HUES64 (cell line): ENCODE data around the gene CAPN8.

Experiments used
- H3K27ac ChIP-seq: 2 replicates; pipeline ENCODE4 v1.7.0; 2013; ENCODE audit warnings: low read depth, low read length, inconsistent platforms
- H3K27me3 ChIP-seq: 2 replicates; pipeline ENCODE4 v1.6.1; 2013; ENCODE audit warnings: mild to moderate bottlenecking, low read length; ENCODE audit not compliant: insufficient read depth
- H3K36me3 ChIP-seq: 2 replicates; pipeline ENCODE4 v1.6.1; 2013; ENCODE audit warnings: mild to moderate bottlenecking, low read length; ENCODE audit not compliant: insufficient read depth
- H3K4me1 ChIP-seq: 2 replicates; pipeline ENCODE4 v1.6.1; 2013; ENCODE audit warnings: mild to moderate bottlenecking, low read length, moderate library complexity; ENCODE audit not compliant: insufficient read depth
- H3K4me3 ChIP-seq: 2 replicates; pipeline ENCODE4 v1.5.1; 2013; ENCODE audit warnings: mild to moderate bottlenecking, low read length, moderate library complexity
- H3K9ac ChIP-seq: 2 replicates; pipeline ENCODE4 v1.6.1; 2013; ENCODE audit warnings: mild to moderate bottlenecking, low read depth, low read length
- H3K9me3 ChIP-seq: 2 replicates; pipeline ENCODE4 v1.6.1; 2013; ENCODE audit warnings: low read depth, low read length; ENCODE audit not compliant: insufficient read depth
- WGBS: fragments of 150-250, 120-280 bp; methylation state at CpG from one replicate; pipeline ENCODE4 v1.1.7; 2013; ENCODE audit warnings: missing lambda C conversion rate; 5-methylcytosine and 5-hydroxymethylcytosine counted together

Gene CAPN8

DNA sequence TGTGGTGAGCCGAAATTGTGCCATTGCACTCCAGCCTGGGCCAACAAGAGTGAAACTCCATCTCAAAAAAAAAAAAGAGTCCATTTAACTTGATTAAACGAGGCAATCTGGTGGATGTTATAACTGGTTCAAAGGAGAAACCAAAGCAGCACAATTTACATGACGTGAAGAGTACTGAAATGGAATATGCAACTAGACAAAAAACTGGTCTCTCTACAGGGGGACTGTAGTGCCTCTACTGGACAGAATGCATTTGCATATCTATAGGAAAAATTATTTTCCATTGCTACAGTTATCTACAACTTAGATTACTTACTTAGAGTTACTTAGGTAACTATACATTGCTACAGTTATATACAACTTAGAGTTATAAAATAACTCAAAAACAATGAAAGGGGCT lies 44.1 kb upstream of the CAPN8 start:
- Histone ChIP-seq H3K27ac (no peak overlapping the region), H3K36me3 (no peaks in the 10 kb centered on the region), H3K27me3 (peaks cover 31% of the 10 kb centered on the region), H3K9me3 (no peaks in the 10 kb centered on the region), H3K4me3 (no peak overlapping the region), H3K9ac (no peak overlapping the region), H3K4me1 (peaks cover 20% of the 10 kb centered on the region)
- WGBS: 88% methylated on average over 3 of the region's 3 CpGs

GRCh38 chr1:223708651-223709268 lies 43.3 kb upstream of the CAPN8 start:
- Histone ChIP-seq H3K27ac (no peak overlapping the region), H3K4me3 (no peak overlapping the region), H3K36me3 (no peaks in the 10 kb centered on the region), H3K9ac (no peak overlapping the region), H3K27me3 (peaks cover 24% of the 10 kb centered on the region), H3K9me3 (no peaks in the 10 kb centered on the region), H3K4me1 (peaks cover 18% of the 10 kb centered on the region)
- WGBS: 93% methylated on average over 3 of the region's 3 CpGs

DNA sequence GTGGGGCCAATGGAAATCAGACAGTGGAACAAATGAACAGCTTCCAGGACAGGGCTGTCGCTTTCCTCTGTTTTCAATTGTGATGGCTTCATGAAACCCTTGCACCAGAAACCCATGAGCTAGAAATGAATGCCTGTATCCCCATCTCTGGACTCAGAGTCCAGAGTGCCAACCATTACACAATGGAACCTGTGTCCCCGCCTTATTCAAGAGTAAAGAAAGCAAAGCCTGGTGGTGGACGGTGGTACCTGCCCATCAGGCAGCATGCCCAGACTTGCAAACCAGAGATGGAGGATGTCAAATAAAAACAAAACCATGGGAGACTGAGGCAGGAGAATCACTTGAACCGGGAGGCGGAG lies 42.5 kb upstream of the CAPN8 start:
- H3K9me3 ChIP-seq: no peaks in the 10 kb centered on the region
- no peak overlapping the region for H3K9ac ChIP-seq
- WGBS: 86% methylated on average over 5 of the region's 5 CpGs
- H3K27me3 ChIP-seq: peaks cover 17% of the 10 kb centered on the region
- peaks cover 14% of the 10 kb centered on the region; the same call in 1 of the 2 replicates for H3K4me1 ChIP-seq
- H3K27ac ChIP-seq: no peak overlapping the region
- H3K4me3 ChIP-seq: no peak overlapping the region
- no peaks in the 10 kb centered on the region for H3K36me3 ChIP-seq

DNA sequence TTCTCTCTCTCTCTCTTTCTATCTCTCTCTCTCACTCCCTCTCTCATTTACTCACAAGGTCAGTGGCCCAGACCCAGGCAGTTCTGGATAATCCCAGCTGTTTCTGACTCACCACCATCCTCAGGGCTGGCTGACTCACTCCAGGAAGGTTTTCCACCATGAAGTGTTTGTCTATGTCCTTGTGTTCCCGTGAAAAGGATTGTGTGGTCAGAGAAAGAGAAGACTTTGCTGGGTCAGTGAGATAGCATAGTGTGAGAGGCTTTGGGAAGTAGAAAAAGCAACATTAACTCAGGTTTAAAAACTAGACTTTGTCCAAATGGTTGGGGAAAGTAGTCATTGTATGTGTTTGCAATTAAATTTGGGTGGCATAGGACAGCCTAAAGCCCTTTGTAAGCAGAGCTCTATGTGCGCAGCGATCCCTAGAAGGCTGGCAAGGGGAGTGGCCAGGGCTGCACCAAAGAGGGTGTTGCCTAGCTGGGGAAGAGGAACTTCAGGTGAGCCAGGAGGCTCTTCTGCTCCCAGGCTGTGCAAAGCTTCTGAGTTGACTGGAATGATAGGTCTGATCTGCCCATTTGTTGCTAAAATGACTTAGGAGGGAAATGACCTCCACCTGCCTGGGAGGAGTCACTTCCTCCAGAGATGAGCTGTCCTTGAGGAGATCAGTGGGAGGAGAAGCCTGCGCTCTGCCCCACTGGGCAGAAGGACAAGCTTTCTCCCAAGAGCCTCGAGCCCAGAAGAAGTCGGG lies 41.9 kb upstream of the CAPN8 start:
- H3K9ac ChIP-seq: no peak overlapping the region; the same call in 1 of the 2 replicates
- no peaks in the 10 kb centered on the region for H3K36me3 ChIP-seq
- no peaks in the 10 kb centered on the region for H3K9me3 ChIP-seq
- H3K27me3 ChIP-seq: peaks cover 11% of the 10 kb centered on the region
- H3K27ac ChIP-seq: 0 out of 2 replicates have a peak overlapping the region, but pooled peaks have one; percentile 17
- peaks cover 20% of the 10 kb centered on the region; the same call in 1 of the 2 replicates for H3K4me1 ChIP-seq
- 64% methylated on average over 6 of the region's 6 CpGs for WGBS
- H3K4me3 ChIP-seq: no peak overlapping the region

DNA sequence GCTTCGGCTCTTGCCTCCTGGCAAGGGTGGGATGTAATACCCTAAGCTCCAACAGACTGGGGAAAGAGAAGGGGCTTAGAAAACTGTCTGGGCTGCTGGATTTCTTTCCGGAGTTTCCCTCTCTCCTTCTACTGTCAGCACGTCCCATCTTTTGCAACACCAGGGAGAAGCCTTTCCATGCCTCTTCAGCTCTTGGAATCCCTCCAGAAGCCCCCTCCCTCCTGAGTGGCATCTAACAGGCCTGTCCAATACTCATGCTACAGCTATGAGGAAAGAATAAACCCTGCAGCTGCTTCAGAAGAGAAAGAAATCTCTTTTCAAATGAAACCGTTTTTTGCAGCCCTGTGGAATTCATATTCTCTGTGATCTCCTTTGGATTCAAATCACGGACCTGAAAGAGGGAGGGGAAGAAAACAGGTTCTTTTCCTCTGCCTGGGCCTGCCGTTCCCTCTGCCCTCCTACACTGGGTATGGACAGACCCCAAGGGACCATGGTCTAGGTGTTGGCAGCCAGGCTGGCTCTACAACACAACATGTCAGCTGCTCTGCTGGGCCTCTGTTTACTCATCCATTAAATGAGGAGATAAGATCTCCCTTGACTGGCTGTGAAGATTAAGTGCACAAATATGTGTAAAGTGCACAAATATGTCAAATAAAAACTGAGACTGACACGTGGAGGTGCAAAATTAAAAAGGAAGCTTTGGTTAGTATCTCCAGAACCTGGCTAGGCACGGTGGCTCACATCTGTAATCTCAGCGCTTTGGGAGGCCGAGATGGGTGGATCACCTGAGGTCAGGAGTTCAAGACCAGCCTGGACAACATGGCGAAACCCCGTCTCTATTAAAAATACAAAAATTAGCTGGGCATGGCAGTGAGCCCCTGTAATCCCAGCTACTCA lies 40.8 kb upstream of the CAPN8 start:
- peaks cover 3% of the 10 kb centered on the region for H3K27me3 ChIP-seq
- no peak overlapping the region for H3K27ac ChIP-seq
- H3K36me3 ChIP-seq: no peaks in the 10 kb centered on the region
- 81% methylated on average over 12 of the region's 12 CpGs for WGBS
- no peaks in the 10 kb centered on the region for H3K9me3 ChIP-seq
- H3K9ac ChIP-seq: no peak overlapping the region
- peaks cover 22% of the 10 kb centered on the region for H3K4me1 ChIP-seq
- no peak overlapping the region for H3K4me3 ChIP-seq

GRCh38 chr1:223704921-223705878 lies 39.7 kb upstream of the CAPN8 start:
- WGBS: 80% methylated on average over 8 of the region's 8 CpGs
- H3K27ac ChIP-seq: no peak overlapping the region

GRCh38 chr1:223703668-223704013 lies 38.1 kb upstream of the CAPN8 start:
- no peaks in the 10 kb centered on the region for H3K27me3 ChIP-seq
- H3K9me3 ChIP-seq: no peaks in the 10 kb centered on the region
- H3K4me3 ChIP-seq: no peak overlapping the region
- H3K9ac ChIP-seq: no peak overlapping the region
- H3K4me1 ChIP-seq: peaks cover 34% of the 10 kb centered on the region
- WGBS: 70% methylated on average over 1 of the region's 1 CpG
- H3K27ac ChIP-seq: no peak overlapping the region
- H3K36me3 ChIP-seq: no peaks in the 10 kb centered on the region

More at GRCh38 chr1:223704921-223705878, 39.7 kb upstream of the CAPN8 start:
- Histone ChIP-seq H3K9me3 (no peaks in the 10 kb centered on the region), H3K27me3 (no peaks in the 10 kb centered on the region), H3K4me3 (no peak overlapping the region), H3K4me1 (peaks cover 34% of the 10 kb centered on the region), H3K36me3 (no peaks in the 10 kb centered on the region), H3K9ac (no peak overlapping the region)

DNA sequence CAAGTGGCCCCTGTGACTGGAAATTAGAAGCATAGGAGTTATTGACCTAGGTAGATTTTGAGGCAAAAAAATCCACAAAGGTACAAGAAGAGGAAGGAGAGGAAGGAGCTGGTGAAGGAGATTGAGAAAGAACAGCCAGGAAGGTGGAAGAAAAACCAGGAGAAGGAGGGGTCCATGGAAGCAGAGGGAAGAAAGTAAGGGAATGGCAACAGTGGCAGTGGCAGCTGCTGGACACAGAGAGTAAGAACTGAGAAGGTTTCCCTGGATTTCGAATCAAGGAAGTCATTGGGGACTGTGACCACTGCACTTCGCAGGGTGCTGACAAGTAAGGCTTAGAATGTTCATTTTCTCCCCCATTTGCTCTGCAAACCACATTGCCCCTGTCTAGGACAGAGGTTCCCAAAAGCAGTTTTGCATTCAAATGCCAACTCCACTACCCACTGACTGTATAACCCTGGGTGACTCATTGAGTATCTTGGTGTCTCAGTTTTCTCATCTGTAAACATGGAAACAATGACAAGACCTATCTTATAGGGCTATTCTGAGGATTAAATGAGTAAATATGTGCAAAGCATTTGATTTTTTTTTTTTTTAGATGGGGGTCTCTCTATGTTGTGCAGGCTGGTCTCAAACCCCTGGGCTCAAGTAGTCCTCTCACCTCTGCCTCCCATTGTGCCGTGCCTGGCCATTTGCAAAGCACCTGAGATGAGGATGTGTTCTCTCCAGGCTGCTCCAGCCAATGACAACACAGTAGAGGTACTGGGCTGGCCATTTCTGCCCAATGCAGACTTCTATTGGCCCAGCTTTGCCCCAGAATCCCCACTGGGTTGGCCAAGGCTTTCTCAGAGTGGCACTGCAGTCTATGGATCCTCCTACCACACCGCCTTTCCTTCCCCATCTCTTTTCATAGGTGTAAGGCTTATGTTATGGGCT lies 37.5 kb upstream of the CAPN8 start:
- no peaks in the 10 kb centered on the region for H3K9me3 ChIP-seq
- no peak overlapping the region for H3K27ac ChIP-seq
- H3K36me3 ChIP-seq: no peaks in the 10 kb centered on the region
- no peak overlapping the region for H3K9ac ChIP-seq
- H3K4me3 ChIP-seq: no peak overlapping the region
- 67% methylated on average over 3 of the region's 4 CpGs for WGBS
- peaks cover 34% of the 10 kb centered on the region for H3K4me1 ChIP-seq
- H3K27me3 ChIP-seq: no peaks in the 10 kb centered on the region

- Histone ChIP-seq H3K36me3 (no peaks in the 10 kb centered on the region), H3K27ac (peak overlapping the region; percentile 84), H3K9ac (peak overlapping the region; percentile 65; the same call in 1 of the 2 replicates), H3K27me3 (no peaks in the 10 kb centered on the region), H3K9me3 (no peaks in the 10 kb centered on the region), H3K4me3 (no peak overlapping the region), H3K4me1 (peaks cover 21% of the 10 kb centered on the region)
- WGBS: 51% methylated on average over 8 of the region's 8 CpGs
Observed at GRCh38 chr1:223700942-223701637, 35.6 kb upstream of the CAPN8 start.
